ENCODE measurements around the gene SPOCK1. TPM values are rescaled to one million over a fixed set of nuclear protein-coding genes. Genes with fewer than 3 reads are reported as not detected.
A peak's percentile ranks its signal among the peaks of the same experiment; 100 is the strongest.

The SPOCK1 gene
- total and polyA plus RNA-seq, 3 donors from 2014 or later: 63.8 to 111 (median 101) TPM

- Histone ChIP-seq H3K4me1 (no peaks in the 10 kb centered on the region), H3K27me3 (no peaks in the 10 kb centered on the region), H3K9me3 (no peaks in the 10 kb centered on the region), H3K27ac (peak overlapping the region in 1 of 2 donors; percentile 8), H3K4me3 (no peak overlapping the region), H3K36me3 (ENCODE audit: low read depth, missing control alignments) (no peaks in the 10 kb centered on the region)
- DNase-seq: no peak
- WGBS, 2 donors: 53 to 72% methylated on average over 4 of the region's 4 CpGs
- intact Hi-C loops (cut with DNase I; ENCODE audit: low total_unique reads): no loop called here
- no peak for TF ChIP-seq POLR2A (IDR thresholded peaks at IDR 0.05)
- no peak for TF ChIP-seq CTCF (IDR thresholded peaks at IDR 0.05)
Measured at GRCh38 chr5:137300411-137301240, 198.5 kb downstream of the SPOCK1 start.

- Histone ChIP-seq H3K27me3 (no peaks in the 10 kb centered on the region), H3K4me3 (no peak overlapping the region), H3K36me3 (ENCODE audit: low read depth, missing control alignments) (no peaks in the 10 kb centered on the region), H3K9me3 (no peaks in the 10 kb centered on the region), H3K4me1 (no peaks in the 10 kb centered on the region), H3K27ac (no peak overlapping the region)
- TF ChIP-seq POLR2A (IDR thresholded peaks at IDR 0.05) (no peak), CTCF (IDR thresholded peaks at IDR 0.05) (no peak)
- intact Hi-C loops (cut with DNase I; ENCODE audit: low total_unique reads): no loop called here
- WGBS, 2 donors: 90% methylated on average over 12 of the region's 12 CpGs
- no peak for DNase-seq
Measured at GRCh38 chr5:137296213-137296781, 202.8 kb downstream of the SPOCK1 start.

- no peaks in the 10 kb centered on the region for H3K4me1 ChIP-seq
- intact Hi-C loops (cut with DNase I; ENCODE audit: low total_unique reads): no loop called here
- no peaks in the 10 kb centered on the region for H3K36me3 ChIP-seq (ENCODE audit: low read depth, missing control alignments)
- TF ChIP-seq CTCF (IDR thresholded peaks at IDR 0.05): no peak
- no peak for TF ChIP-seq POLR2A (IDR thresholded peaks at IDR 0.05)
- 67 to 88% methylated on average over 1 of the region's 1 CpG for WGBS, 2 donors
- H3K4me3 ChIP-seq: no peak overlapping the region
- no peaks in the 10 kb centered on the region for H3K27me3 ChIP-seq
- no peak overlapping the region for H3K27ac ChIP-seq
- no peaks in the 10 kb centered on the region for H3K9me3 ChIP-seq
- DNase-seq: no peak
Measured at GRCh38 chr5:137294604-137295003, 204.5 kb downstream of the SPOCK1 start.

GRCh38 chr5:137292461-137293027, 206.6 kb downstream of the SPOCK1 start:
- no peak overlapping the region for H3K4me3 ChIP-seq
- H3K36me3 ChIP-seq (ENCODE audit: low read depth, missing control alignments): no peaks in the 10 kb centered on the region
- no peak overlapping the region for H3K27ac ChIP-seq
- no peaks in the 10 kb centered on the region for H3K4me1 ChIP-seq
- TF ChIP-seq CTCF (IDR thresholded peaks at IDR 0.05) (no peak), POLR2A (IDR thresholded peaks at IDR 0.05) (no peak)
- no peak for DNase-seq
- no peaks in the 10 kb centered on the region for H3K9me3 ChIP-seq
- no peaks in the 10 kb centered on the region for H3K27me3 ChIP-seq
- intact Hi-C loops (cut with DNase I; ENCODE audit: low total_unique reads): no loop called here
- WGBS, 2 donors: 62 to 77% methylated on average over 8 of the region's 8 CpGs
